Heart left ventricle (tissue), 16 donors: ENCODE data around the gene SLC7A7. TPM values are rescaled to one million over a fixed set of nuclear protein-coding genes. Genes with fewer than 3 reads are reported as not detected.

Experiments used
- ATAC-seq, 4 donors: fragments of 200-7000 bp; cut with Tn5 transposase; one replicate each; pipeline ENCODE4 v1.9.1; 2020 to 2022; ENCODE audit warnings: moderate library complexity in 4 of 4, mild to moderate bottlenecking in 3 of 4, moderate number of reproducible peaks in 1 of 4
- DNase-seq, 5 donors: peaks; one replicate each; pipeline ENCODE4 v3.0.0-alpha.2; 2020
- H3K27ac ChIP-seq, 12 donors: fragments of 200-600 bp; sonication (generic) in 4 of 12; one replicate each; pipeline versions ENCODE4 v1.5.0 to v1.8.0; 2016 to 2022; ENCODE audit warnings: mild to moderate bottlenecking in 2 of 12
- H3K27me3 ChIP-seq, 9 donors: fragments of 200-600 bp; sonication (generic) in 2 of 9; one replicate each; pipeline versions ENCODE4 v1.5.1 to v1.8.0; 2016 to 2022; ENCODE audit warnings: mild to moderate bottlenecking in 3 of 9
- H3K36me3 ChIP-seq, 9 donors: fragments of 200-600 bp; sonication (generic) in 2 of 9; one replicate each; pipeline versions ENCODE4 v1.5.0 to v1.8.0; 2018 to 2022; ENCODE audit warnings: mild to moderate bottlenecking in 2 of 9
- H3K4me1 ChIP-seq, 12 donors: fragments of 200-600 bp; sonication (generic) in 4 of 12; one replicate each; pipeline versions ENCODE4 v1.5.0 to v1.8.0; 2016 to 2022; ENCODE audit warnings: mild to moderate bottlenecking in 3 of 12
- H3K4me3 ChIP-seq, 12 donors: fragments of 200-600 bp; sonication (generic) in 4 of 12; one replicate each; pipeline versions ENCODE4 v1.5.0 to v1.8.0; 2017 to 2022; ENCODE audit warnings: mild to moderate bottlenecking in 9 of 12, moderate library complexity in 4 of 12
- H3K9me3 ChIP-seq, 12 donors: fragments of 200-600 bp; sonication (generic) in 4 of 12; one replicate each; pipeline versions ENCODE4 v1.5.0 to v1.8.0; 2016 to 2022; ENCODE audit warnings: mild to moderate bottlenecking in 1 of 12
- CTCF ChIP-seq, 12 donors: fragments of 200-600 bp; sonication (generic) in 4 of 12; IDR thresholded peaks; one replicate each; pipeline versions ENCODE4 v1.5.0 to v1.8.0; 2018 to 2022; ENCODE audit warnings: antibody characterized with exemption in 12 of 12, mild to moderate bottlenecking in 5 of 12
- POLR2A ChIP-seq, 2 donors: fragments of 450-650 bp; IDR thresholded peaks; one replicate each; pipeline ENCODE4 v1.6.1; 2017; ENCODE audit warnings: antibody characterized with exemption in 2 of 2, mild to moderate bottlenecking in 2 of 2, moderate library complexity in 2 of 2
- WGBS, 4 donors: extraction: QIAGEN DNeasy Blood & Tissue Kit in 2 of 4; methylation state at CpG; one replicate each; pipeline versions ENCODE4 v1.1.5 to v1.1.7; 2013 to 2018; 5-methylcytosine and 5-hydroxymethylcytosine counted together
- intact Hi-C, 10 donors: fragments of 100-400 bp; cut with DNase I; formaldehyde crosslinking; loops; one replicate each; pipeline versions ENCODE4 v1.11.1 to v1.14.2; 2022
- polyA plus RNA-seq, 2 donors: library from polyadenylated mRNA; stranded (reverse); fragments of 200-250 nt; gene quantifications; one replicate each; pipeline ENCODE4 v1.2.3, GENCODE V29; 2013
- total RNA-seq, 9 donors: library from RNA; depleted of rRNA in 2 of 9; stranded (reverse); fragments of >200 nt in 2 of 9; fragmentation: NEBNext Ultra II Directional in 3 of 9; extraction: Animal tissue kit (Norgen Biotek cat#: 25700) in 3 of 9; gene quantifications; one replicate each; pipeline versions ENCODE4 v1.1.0 to v1.2.4, GENCODE V29; 2016 to 2023
- donor health status: ischemic (EF 13 %, LVEDD 7.1; RV severe dilation, severe dysfunction).
- donor health status: healthy with polysubstance abuse.
- donor health status: DM: no; HTN: yes; CAD: no.
- donor health status: DM: no; HTN: no; CAD: no.
- donor health status: ischemic (EF 25% LVEDD 6.9; RV normal size, moderate dysfunction).
- donor health status: ischemic (EF 25% LVEDD 5.7; RV mildly dilated, moderate dysfunction).
- donor health status: healthy.
- donor health status: DM: yes; HTN: yes; CAD: no.
- donor health status: ischemic (EF 35%, LVEDD 5.7; RV mildly dilated, moderate dysfunction).
- donor health status: nonischemic (EF 11% LVEDD 7.7; RV severe dilation, severe dysfunction).
- donor health status: DM: yes; HTN: yes; CAD: no.
- donor health status: PGD.
- donor health status: ischemic (EF 29% LVEDD 5.4; RV normal size, mild dysfunction).
- donor health status: nonischemic (EF 23%, LVEDD 6.1; RV moderate dilation, normal function).

The SLC7A7 gene
- total and polyA plus RNA-seq, 11 donors = 1.3 to 28.0 (median 3.8) TPM

- H3K27me3 ChIP-seq = no peaks in the 10 kb centered on the region
- 1 to 2% (median 1%) methylated on average over 20 to 34 of the region's 34 CpGs for WGBS, 4 donors
- H3K27ac ChIP-seq = peak overlapping the region in 7 of 12 donors; percentile 11 to 70 (median 24)
- H3K9me3 ChIP-seq = no peaks in the 10 kb centered on the region
- ATAC-seq (peak; percentile 76 to 91 (median 85)), DNase-seq (peak; percentile 72 to 86 (median 79))
- intact Hi-C loops = loop anchor here (1.0 to 10.0 kb wide), 7 partner anchors 30 to 438 kb away; no protein-coding TSS in a partner anchor
- TF ChIP-seq CTCF (IDR thresholded peaks at IDR 0.05) (peak; percentile 71 to 98 (median 92)), POLR2A (IDR thresholded peaks at IDR 0.05) (no peak)
- H3K36me3 ChIP-seq = no peaks in the 10 kb centered on the region
- peaks cover 0 to 54% (median 21%) of the 10 kb centered on the region in 12 donors for H3K4me1 ChIP-seq
- peak overlapping the region in 11 of 12 donors; percentile 14 to 59 (median 51) for H3K4me3 ChIP-seq
Observed at GRCh38 chr14:22822571-22823098, 7.4 kb upstream of the SLC7A7 start.

GRCh38 chr14:22822016-22822570, 6.9 kb upstream of the SLC7A7 start:
- peak overlapping the region in 11 of 12 donors; percentile 14 to 59 (median 51) for H3K4me3 ChIP-seq
- H3K27me3 ChIP-seq = no peaks in the 10 kb centered on the region
- WGBS, 4 donors = 50 to 62% (median 60%) methylated on average over 31 to 32 of the region's 32 CpGs
- H3K4me1 ChIP-seq = peaks cover 0 to 58% (median 22%) of the 10 kb centered on the region in 12 donors
- TF ChIP-seq POLR2A (IDR thresholded peaks at IDR 0.05) (no peak), CTCF (IDR thresholded peaks at IDR 0.05) (no peak)
- peak in 1 of 4 donors; percentile 3 for ATAC-seq
- no peak for DNase-seq
- intact Hi-C loops = loop anchor here in 9 of 10 donors (1.0 to 10.0 kb wide), 7 partner anchors 31 to 437 kb away; no protein-coding TSS in a partner anchor
- peak overlapping the region in 7 of 12 donors; percentile 11 to 70 (median 24) for H3K27ac ChIP-seq
- H3K9me3 ChIP-seq = no peaks in the 10 kb centered on the region
- H3K36me3 ChIP-seq = no peaks in the 10 kb centered on the region

GRCh38 chr14:22821193-22822015, 6.2 kb upstream of the SLC7A7 start:
- H3K4me3 ChIP-seq = no peak overlapping the region
- DNase-seq (peak in 1 of 5 donors; percentile 31), ATAC-seq (peak in 1 of 4 donors; percentile 10)
- H3K27me3 ChIP-seq = no peaks in the 10 kb centered on the region
- 77 to 84% (median 80%) methylated on average over 24 of the region's 24 CpGs for WGBS, 4 donors
- peaks cover 0 to 64% (median 22%) of the 10 kb centered on the region in 12 donors for H3K4me1 ChIP-seq
- intact Hi-C loops = loop anchor here in 9 of 10 donors (1.0 to 10.0 kb wide), 7 partner anchors 31 to 437 kb away; no protein-coding TSS in a partner anchor
- no peak for TF ChIP-seq POLR2A (IDR thresholded peaks at IDR 0.05)
- TF ChIP-seq CTCF (IDR thresholded peaks at IDR 0.05) = no peak
- no peaks in the 10 kb centered on the region for H3K36me3 ChIP-seq
- H3K9me3 ChIP-seq = no peaks in the 10 kb centered on the region
- H3K27ac ChIP-seq = peak overlapping the region in 1 of 12 donors; percentile 23
